Measurements from ENCODE around the gene KRTAP10-2.

Gene KRTAP10-2

GRCh38 chr21:44569861-44570517 is 18.7 kb upstream of the KRTAP10-2 start:
- TF ChIP-seq, protein P1, sequence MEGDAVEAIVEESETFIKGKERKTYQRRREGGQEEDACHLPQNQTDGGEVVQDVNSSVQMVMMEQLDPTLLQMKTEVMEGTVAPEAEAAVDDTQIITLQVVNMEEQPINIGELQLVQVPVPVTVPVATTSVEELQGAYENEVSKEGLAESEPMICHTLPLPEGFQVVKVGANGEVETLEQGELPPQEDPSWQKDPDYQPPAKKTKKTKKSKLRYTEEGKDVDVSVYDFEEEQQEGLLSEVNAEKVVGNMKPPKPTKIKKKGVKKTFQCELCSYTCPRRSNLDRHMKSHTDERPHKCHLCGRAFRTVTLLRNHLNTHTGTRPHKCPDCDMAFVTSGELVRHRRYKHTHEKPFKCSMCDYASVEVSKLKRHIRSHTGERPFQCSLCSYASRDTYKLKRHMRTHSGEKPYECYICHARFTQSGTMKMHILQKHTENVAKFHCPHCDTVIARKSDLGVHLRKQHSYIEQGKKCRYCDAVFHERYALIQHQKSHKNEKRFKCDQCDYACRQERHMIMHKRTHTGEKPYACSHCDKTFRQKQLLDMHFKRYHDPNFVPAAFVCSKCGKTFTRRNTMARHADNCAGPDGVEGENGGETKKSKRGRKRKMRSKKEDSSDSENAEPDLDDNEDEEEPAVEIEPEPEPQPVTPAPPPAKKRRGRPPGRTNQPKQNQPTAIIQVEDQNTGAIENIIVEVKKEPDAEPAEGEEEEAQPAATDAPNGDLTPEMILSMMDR (IDR thresholded peaks at IDR 0.05; ENCODE audit: control insufficient read depth, insufficient read depth, low read depth, low read length, missing control alignments), result no peak

GRCh38 chr21:44568667-44569556 is 17.6 kb upstream of the KRTAP10-2 start:
- TF ChIP-seq, protein P1 (IDR thresholded peaks at IDR 0.05; ENCODE audit: control insufficient read depth, insufficient read depth, low read depth, low read length, missing control alignments), result no peak
- no peak for DNase-seq (ENCODE audit: low read depth)
- no peak overlapping the region for H3K4me3 ChIP-seq (ENCODE audit: control insufficient read depth, low read depth, low read length)

More at GRCh38 chr21:44569861-44570517, 18.7 kb upstream of the KRTAP10-2 start:
- H3K4me3 ChIP-seq (ENCODE audit: control insufficient read depth, low read depth, low read length), result no peak overlapping the region
- DNase-seq (ENCODE audit: low read depth), result no peak

GRCh38 chr21:44568261-44568660 is 17.0 kb upstream of the KRTAP10-2 start:
- DNase-seq (ENCODE audit: low read depth), result no peak
- TF ChIP-seq, protein P1 (IDR thresholded peaks at IDR 0.05; ENCODE audit: control insufficient read depth, insufficient read depth, low read depth, low read length, missing control alignments), result no peak
- H3K4me3 ChIP-seq (ENCODE audit: control insufficient read depth, low read depth, low read length), result no peak overlapping the region

GRCh38 chr21:44567481-44568171 is 16.3 kb upstream of the KRTAP10-2 start:
- DNase-seq (ENCODE audit: low read depth), result no peak
- H3K4me3 ChIP-seq (ENCODE audit: control insufficient read depth, low read depth, low read length), result no peak overlapping the region
- TF ChIP-seq, protein P1 (IDR thresholded peaks at IDR 0.05; ENCODE audit: control insufficient read depth, insufficient read depth, low read depth, low read length, missing control alignments), result no peak

DNA sequence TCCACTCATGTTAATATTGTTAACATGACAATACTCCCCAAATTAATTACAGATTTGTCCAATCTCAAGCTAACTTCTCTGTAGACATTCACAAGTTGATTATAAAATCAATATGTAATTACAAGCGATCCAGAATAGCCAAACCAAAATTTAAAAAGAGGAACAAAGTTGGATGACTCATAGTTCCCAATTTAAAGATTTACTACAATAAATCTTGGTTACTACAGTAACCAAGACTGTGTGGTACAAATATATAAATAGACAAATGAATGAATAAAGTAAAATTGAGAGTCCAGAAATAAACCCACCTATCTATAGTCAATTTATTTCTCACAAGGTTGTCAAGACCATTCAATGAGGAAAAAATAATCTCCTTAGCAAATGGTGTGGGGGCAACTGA is 15.1 kb upstream of the KRTAP10-2 start:
- TF ChIP-seq, protein P1 (IDR thresholded peaks at IDR 0.05; ENCODE audit: control insufficient read depth, insufficient read depth, low read depth, low read length, missing control alignments), result no peak
- no peak for DNase-seq (ENCODE audit: low read depth)
- H3K4me3 ChIP-seq (ENCODE audit: control insufficient read depth, low read depth, low read length), result no peak overlapping the region

DNA sequence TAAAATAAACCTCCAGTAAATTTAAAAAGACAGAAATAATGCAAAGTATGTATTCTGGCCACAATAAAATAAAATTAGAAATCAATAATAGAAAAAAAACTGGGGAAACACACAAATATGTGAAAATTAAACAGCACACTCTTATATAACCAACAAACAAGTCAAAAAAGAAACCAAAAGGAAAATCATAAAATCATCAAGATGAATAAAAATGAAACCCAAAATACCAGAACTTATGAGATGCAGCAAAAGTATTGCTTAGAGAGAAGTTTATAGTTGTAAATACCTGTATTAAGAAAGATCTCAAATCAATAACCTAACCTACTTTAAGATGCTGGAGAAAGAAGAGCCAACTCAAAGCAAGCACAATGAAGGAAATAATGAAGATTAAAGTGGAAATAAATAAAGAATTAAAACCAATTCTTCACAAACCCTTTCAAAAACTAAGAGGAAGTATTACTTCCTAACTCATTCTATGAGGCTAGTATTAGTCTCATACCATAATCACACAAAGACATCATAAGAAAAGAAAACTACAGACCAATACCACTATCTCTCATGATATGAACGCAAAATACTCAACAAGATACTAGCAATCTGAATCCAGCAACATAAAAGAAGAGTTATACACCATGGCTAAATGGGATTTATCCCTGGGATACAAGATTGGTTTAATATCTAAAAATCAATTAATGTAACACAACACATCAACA is 13.7 kb upstream of the KRTAP10-2 start:
- TF ChIP-seq, protein P1 (IDR thresholded peaks at IDR 0.05; ENCODE audit: control insufficient read depth, insufficient read depth, low read depth, low read length, missing control alignments), result no peak
- no peak for DNase-seq (ENCODE audit: low read depth)
- no peak overlapping the region for H3K4me3 ChIP-seq (ENCODE audit: control insufficient read depth, low read depth, low read length)
